MCF 10A (cell line): ENCODE results near the gene WAC. TPM values are rescaled to one million over a fixed set of nuclear protein-coding genes. Genes with fewer than 3 reads are reported as not detected.

Experiments used
- BruUV-seq: library from RNA; stranded (reverse); fragments of 400-500 nt; replicated peaks from 2 replicates; lab custom pipeline; 2021; lab: Mats Ljungman, UMichigan
- CTCF ChIA-PET: fragments of 300-600 bp; sonication (Branson Sonifier 250); formaldehyde crosslinking; extraction: SDS; loops from one replicate; lab custom pipeline; 2021; ENCODE audit warnings: antibody characterized with exemption, inconsistent platforms; lab: Yijun Ruan, JAX
- POLR2A ChIA-PET: fragments of 300-600, 350-650 bp; sonication (Branson Sonifier 250); formaldehyde crosslinking; extraction: SDS; loops from one replicate; lab custom pipeline; 2020; ENCODE audit warnings: antibody characterized with exemption, inconsistent platforms; lab: Yijun Ruan, JAX
- DNase-seq: peaks from one replicate; pipeline ENCODE4 v3.0.0-alpha.2; 2018; ENCODE audit not compliant: unreplicated experiment
- H3K27ac Mint-ChIP-seq: one replicate; pipeline ENCODE4 v1.8.0; 2022; ENCODE audit warnings: mild to moderate bottlenecking, low read depth, mixed read lengths; ENCODE audit not compliant: unreplicated experiment
- H3K27me3 Mint-ChIP-seq: one replicate; pipeline ENCODE4 v1.8.0; 2022; ENCODE audit warnings: mixed read lengths; ENCODE audit not compliant: insufficient read depth, unreplicated experiment
- H3K36me3 Mint-ChIP-seq: one replicate; pipeline ENCODE4 v1.8.0; 2022; ENCODE audit warnings: mild to moderate bottlenecking, moderate library complexity, mixed read lengths; ENCODE audit not compliant: insufficient read depth, unreplicated experiment
- H3K4me1 Mint-ChIP-seq: one replicate; pipeline ENCODE4 v1.8.0; 2022; ENCODE audit warnings: mixed read lengths; ENCODE audit not compliant: insufficient read depth, unreplicated experiment
- H3K4me3 Mint-ChIP-seq: one replicate; pipeline ENCODE4 v1.8.0; 2022; ENCODE audit warnings: mild to moderate bottlenecking, moderate library complexity, mixed read lengths; ENCODE audit not compliant: unreplicated experiment
- H3K9me3 Mint-ChIP-seq: one replicate; pipeline ENCODE4 v1.8.0; 2022; ENCODE audit warnings: mixed read lengths; ENCODE audit not compliant: unreplicated experiment
- intact Hi-C: fragments of 100-400 bp; cut with micrococcal nuclease; formaldehyde crosslinking; loops from 2 replicates; pipeline ENCODE4 v1.14.1; 2022
- total RNA-seq: library from RNA; stranded (reverse); gene quantifications from 2 replicates; pipeline ENCODE4 v1.2.3, GENCODE V29; 2022
- TF ChIP-seq, protein P1 (sequence below): fragments of 200-600 bp; IDR thresholded peaks from one replicate; pipeline ENCODE4 v1.8.0; 2022; ENCODE audit warnings: antibody characterized with exemption, mild to moderate bottlenecking; ENCODE audit not compliant: unreplicated experiment

The WAC gene
- total RNA-seq, 1 experiment from 2014 or later, result 155 TPM

DNA sequence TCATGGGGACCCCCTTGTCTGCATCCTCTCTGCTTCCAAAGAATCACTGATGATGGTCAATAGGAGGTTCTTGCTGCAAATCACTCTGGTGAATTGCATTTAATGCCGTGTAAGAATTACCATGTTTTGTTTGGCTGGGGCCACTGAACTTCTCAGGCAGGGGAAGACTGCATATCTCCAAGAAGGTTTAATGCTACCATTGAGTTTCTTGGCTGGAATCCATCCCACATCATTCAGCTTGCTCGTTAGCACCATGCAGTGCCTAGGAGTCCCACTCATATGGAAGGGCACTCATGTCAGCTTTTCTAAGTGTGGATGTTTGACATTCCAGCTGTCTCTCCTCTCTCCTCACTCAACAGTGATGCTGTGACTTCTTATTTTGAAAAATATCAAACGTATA lies 94.2 kb downstream of the WAC start:
- TF ChIP-seq, protein P1, sequence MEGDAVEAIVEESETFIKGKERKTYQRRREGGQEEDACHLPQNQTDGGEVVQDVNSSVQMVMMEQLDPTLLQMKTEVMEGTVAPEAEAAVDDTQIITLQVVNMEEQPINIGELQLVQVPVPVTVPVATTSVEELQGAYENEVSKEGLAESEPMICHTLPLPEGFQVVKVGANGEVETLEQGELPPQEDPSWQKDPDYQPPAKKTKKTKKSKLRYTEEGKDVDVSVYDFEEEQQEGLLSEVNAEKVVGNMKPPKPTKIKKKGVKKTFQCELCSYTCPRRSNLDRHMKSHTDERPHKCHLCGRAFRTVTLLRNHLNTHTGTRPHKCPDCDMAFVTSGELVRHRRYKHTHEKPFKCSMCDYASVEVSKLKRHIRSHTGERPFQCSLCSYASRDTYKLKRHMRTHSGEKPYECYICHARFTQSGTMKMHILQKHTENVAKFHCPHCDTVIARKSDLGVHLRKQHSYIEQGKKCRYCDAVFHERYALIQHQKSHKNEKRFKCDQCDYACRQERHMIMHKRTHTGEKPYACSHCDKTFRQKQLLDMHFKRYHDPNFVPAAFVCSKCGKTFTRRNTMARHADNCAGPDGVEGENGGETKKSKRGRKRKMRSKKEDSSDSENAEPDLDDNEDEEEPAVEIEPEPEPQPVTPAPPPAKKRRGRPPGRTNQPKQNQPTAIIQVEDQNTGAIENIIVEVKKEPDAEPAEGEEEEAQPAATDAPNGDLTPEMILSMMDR, result no peak
- H3K36me3 Mint-ChIP-seq, result peaks cover 17% of the 10 kb centered on the region
- ChIA-PET POLR2A (no interaction called here), CTCF (interaction anchor here (0.7 to 2.0 kb wide), 4 partner anchors 37 to 680 kb away, joined by 3 to 4 read pairs (median 3); no protein-coding TSS in a partner anchor)
- intact Hi-C loops, result loop anchor here (10.0 kb wide), 1 partner anchor 192 kb away; no protein-coding TSS in a partner anchor
- no peak overlapping the region for H3K4me3 Mint-ChIP-seq
- peaks cover 10% of the 10 kb centered on the region for H3K4me1 Mint-ChIP-seq
- no TSS peak for BruUV-seq
- no peaks in the 10 kb centered on the region for H3K27me3 Mint-ChIP-seq
- no peaks in the 10 kb centered on the region for H3K9me3 Mint-ChIP-seq
- no peak overlapping the region for H3K27ac Mint-ChIP-seq
- no peak for DNase-seq

DNA sequence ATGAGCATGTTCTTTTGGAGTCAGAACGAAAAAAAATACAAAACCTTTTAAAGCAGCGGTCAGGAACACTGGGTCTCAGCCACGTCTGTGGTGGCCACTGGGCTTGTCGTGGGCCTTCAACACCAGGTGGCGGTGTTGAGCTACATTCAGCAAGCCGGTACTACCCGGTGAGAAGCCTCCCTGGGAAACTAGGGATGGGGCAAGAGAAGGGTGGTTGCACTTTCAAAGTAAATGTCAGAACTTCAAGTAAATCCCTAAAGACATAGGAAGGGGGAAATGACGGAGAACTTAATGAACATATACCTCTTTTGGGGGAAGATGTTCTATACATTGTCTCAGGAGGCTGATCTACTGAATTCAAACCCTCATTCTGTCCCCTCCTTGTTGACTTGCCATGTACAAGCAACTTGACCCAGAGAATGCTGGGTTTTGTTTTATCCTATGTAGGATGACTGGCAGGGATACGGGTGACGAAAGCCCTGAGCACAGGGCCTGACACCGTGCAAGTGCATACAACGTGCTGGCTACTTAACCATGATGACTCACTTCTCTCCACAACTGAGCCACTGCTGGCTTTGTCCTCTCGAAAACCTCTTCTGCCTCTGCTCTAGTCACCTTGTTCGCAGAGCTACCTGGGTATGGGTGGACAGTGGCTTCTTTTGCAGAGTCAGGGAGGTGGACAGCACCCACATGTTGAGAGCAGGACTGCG lies 95.4 kb downstream of the WAC start:
- ChIA-PET CTCF (interaction anchor here (0.5 to 2.0 kb wide), 12 partner anchors 9 to 1616 kb away, joined by 3 to 6 read pairs (median 4); no protein-coding TSS in a partner anchor), POLR2A (interaction anchor here (0.7 kb wide), 1 partner anchor 113 kb away, joined by 3 read pairs; no protein-coding TSS in a partner anchor)
- Mint-ChIP-seq H3K4me1 (peaks cover 15% of the 10 kb centered on the region), H3K27ac (no peak overlapping the region), H3K27me3 (no peaks in the 10 kb centered on the region), H3K9me3 (no peaks in the 10 kb centered on the region), H3K4me3 (no peak overlapping the region), H3K36me3 (peaks cover 9% of the 10 kb centered on the region)
- intact Hi-C loops, result loop anchor here (1.0 to 10.0 kb wide), 5 partner anchors 35 to 676 kb away; no protein-coding TSS in a partner anchor
- no TSS peak for BruUV-seq
- TF ChIP-seq, protein P1, result peak; percentile 80
- DNase-seq, result peak; percentile 84

DNA sequence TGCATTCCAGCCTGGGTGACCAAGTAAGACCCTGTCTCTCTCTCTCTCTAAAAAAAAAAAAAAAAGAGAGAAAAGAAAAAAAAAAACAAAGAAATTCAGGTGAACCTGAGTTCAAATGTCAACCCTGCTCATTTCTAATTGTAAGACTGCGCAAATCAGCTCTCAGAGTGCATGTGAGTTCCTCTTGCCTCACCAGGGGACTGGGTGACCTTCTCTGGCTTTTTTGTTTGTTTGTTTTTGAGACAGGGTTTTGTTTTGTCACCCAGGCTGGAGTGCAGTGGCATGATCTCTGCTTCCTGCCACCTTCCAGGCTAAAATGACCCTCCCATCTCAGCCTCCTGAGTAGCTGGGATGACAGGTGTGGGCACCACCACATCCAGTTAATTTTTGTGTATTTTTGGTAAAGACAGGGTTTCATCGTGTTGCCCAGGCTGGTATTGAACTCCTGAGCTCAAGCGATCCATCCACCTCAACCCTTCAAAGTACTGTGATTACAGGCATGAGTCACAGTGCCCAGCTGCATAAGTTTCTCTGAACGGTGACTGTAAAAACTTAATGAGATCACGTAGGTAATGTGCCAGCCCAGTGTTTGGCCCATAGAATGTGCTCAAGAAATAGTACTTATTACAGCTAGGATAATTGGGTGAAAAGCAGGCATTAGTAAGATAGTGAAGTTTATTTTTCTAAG lies 99.1 kb downstream of the WAC start:
- Mint-ChIP-seq H3K9me3 (no peaks in the 10 kb centered on the region), H3K27ac (no peak overlapping the region)

More for the DNA sequence above, 99.1 kb downstream of the WAC start:
- no peak overlapping the region for H3K4me3 Mint-ChIP-seq
- no peaks in the 10 kb centered on the region for H3K27me3 Mint-ChIP-seq
- DNase-seq, result peak; percentile 38
- intact Hi-C loops, result no loop called here
- peaks cover 5% of the 10 kb centered on the region for H3K36me3 Mint-ChIP-seq
- H3K4me1 Mint-ChIP-seq, result peaks cover 15% of the 10 kb centered on the region
- TF ChIP-seq, protein P1, result no peak
- POLR2A ChIA-PET, result no interaction called here
- CTCF ChIA-PET, result interaction anchor here (0.6 to 1.2 kb wide), 5 partner anchors 500 to 900 kb away, joined by 3 to 5 read pairs (median 4); no protein-coding TSS in a partner anchor
- BruUV-seq, result no TSS peak
